ENCODE results near the gene C2CD4D.
"Not testable (repeated sequence)": the region's sequence is repeated elsewhere in the genome, so short reads cannot be mapped to it uniquely, and the experiment has no call there.

Gene C2CD4D

DNA sequence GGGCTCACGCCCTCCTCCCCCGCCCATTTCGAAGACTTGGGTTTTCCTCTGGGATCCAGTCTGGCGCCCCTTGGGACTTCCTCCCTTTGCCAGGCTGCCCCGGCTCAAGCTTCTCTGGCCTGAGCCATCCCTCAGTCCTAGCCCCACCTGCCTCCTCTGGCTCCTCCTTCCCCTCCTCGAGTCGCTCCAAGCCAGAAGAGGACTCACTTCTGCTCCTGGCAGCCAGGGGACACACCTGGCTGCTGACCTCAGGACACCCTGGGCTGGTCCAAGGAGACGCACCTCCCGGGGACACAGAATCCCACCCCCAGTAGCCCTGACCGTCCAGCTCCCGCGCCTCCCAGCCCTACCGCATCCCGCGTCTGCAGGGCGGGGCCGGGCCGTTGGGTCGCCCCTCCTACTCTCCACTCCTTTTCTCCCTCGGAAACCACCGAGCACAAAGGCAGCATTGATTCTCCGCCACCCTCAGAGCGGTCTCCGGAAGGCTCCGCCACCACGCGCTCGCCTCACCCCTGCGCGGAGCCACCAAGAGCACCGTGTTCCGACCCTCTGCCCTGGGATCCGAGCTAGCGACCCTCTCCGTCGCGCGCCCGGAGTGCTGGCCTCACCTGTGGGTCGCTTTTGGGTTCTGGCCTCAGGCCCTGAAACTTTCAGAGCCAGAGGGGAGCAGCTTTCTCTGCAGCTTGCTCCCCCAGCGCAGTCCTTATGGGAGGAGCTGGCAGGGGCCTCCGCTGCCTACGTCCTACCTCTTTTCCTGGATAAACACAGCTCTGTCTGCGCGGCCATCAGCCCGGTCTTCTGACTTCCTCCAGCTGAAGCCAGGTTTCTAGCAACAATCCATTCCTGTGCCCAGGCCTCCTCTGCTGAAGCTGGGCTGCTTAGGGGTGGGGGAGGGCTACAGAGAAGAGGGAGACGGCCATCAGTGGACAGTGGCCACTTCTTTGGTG, at the start of gene C2CD4D:
C2CD4D (minus strand) TSS at position 364 of the 947 bp plus-strand sequence. CDS start 831 bp downstream, outside the sequence.
- no peak for DNase-seq (ENCODE audit: low spot score)

GRCh38 chr1:151888972-151889570, 49.5 kb upstream of the C2CD4D start:
- no peak for DNase-seq (ENCODE audit: low spot score)

- no peak for DNase-seq (ENCODE audit: low spot score)
Observed at GRCh38 chr1:151887028-151887427, 47.4 kb upstream of the C2CD4D start.

GRCh38 chr1:151885479-151885878, 45.9 kb upstream of the C2CD4D start:
- no peak for DNase-seq (ENCODE audit: low spot score)

DNA sequence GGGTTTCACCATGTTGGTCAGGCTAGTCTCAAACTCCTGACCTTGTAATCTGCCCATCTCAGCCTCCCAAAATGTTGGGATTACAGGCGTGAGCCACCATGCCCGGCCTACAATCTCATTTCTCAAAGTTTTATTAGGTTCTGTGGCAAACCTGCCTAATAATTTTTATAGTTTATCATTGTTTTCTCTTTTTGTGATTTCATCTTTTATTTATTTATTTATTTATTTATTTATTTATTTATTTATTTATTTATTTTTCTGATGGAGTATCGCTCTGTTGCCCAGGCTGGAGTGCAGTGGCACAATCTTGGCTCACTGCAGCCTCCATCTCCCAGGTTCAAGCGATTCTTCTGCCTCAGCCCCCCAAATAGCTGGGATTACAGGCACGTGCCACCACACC, 45.3 kb upstream of the C2CD4D start:
- DNase-seq (ENCODE audit: low spot score): not testable (repeated sequence)

GRCh38 chr1:151884445-151884844, 44.8 kb upstream of the C2CD4D start:
- DNase-seq (ENCODE audit: low spot score): not testable (repeated sequence)

GRCh38 chr1:151883898-151884297, 44.3 kb upstream of the C2CD4D start:
- DNase-seq (ENCODE audit: low spot score): not testable (repeated sequence)

DNA sequence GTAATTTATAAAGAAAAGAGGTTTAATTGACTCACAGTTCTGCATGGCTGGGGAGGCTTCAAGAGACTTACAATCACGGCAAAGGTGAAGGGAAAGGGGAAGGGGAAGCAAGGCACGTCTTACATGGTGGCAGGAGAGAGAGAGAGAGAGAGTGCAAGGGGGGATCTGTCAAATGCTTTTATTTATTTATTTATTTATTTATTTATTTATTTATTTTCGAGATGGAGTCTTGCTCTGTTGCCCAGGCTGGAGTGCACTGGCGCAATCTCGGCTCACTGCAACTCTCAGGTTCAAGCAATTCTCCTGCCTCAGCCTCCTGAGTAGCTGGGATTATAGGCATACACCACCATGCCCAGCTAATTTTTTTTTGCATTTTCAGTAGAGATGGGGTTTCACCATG, 43.3 kb upstream of the C2CD4D start:
- not testable (repeated sequence) for DNase-seq (ENCODE audit: low spot score)

DNA sequence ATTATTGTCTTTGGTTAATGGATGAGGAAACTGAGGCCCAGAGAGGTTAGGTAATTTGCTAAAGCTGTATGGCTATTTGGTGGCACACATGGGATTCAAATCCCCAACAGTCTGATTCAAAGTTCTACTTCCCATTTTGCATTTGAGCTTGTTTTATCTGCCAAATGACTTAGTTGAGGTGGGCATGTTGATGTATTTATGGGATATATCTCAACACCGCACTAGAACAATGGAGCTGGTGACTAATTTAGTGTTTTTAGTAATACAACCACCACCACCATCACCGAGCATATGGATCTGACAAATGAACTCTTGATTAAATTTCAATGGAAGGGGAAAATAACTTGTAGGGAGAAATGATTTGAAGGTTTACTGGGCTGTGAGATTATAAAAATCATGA, 42.8 kb upstream of the C2CD4D start:
- no peak for DNase-seq (ENCODE audit: low spot score)

- DNase-seq (ENCODE audit: low spot score): no peak
Observed at GRCh38 chr1:151881479-151881878, 41.9 kb upstream of the C2CD4D start.

DNA sequence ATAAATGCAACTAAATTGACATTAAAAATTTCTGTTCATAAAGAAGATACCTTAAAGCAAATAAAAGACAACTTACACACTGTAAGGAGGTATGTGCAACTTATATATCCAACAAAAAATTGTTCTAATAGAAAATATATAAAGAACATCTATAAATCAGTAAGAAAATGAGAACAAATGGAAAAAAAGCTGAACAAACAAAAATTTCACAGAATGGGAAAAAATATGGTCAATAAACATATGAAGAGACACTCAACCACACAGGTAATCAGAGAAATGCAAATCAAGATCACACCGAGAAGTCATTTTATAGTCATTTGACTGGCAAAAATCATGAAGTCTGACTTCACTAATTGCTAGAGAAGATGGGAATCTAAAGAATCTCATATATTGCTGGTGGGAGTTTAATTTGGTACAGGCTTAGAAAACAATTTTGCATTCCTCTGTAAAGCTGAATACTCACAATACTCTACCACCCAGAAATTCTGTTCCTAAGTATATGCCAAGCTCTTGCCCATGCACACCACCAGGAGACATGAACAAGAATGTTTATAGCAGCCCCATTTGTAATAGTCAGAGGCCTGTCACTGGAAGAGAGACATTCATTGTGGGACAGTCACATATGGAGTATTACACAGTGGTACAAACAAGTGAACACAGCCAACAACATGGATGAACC, 35.9 kb upstream of the C2CD4D start:
- DNase-seq (ENCODE audit: low spot score): no peak

GRCh38 chr1:151872776-151873175, 33.2 kb upstream of the C2CD4D start:
- not testable (repeated sequence) for DNase-seq (ENCODE audit: low spot score)

- no peak for DNase-seq (ENCODE audit: low spot score)
Observed at GRCh38 chr1:151871284-151872030, 31.8 kb upstream of the C2CD4D start.

DNA sequence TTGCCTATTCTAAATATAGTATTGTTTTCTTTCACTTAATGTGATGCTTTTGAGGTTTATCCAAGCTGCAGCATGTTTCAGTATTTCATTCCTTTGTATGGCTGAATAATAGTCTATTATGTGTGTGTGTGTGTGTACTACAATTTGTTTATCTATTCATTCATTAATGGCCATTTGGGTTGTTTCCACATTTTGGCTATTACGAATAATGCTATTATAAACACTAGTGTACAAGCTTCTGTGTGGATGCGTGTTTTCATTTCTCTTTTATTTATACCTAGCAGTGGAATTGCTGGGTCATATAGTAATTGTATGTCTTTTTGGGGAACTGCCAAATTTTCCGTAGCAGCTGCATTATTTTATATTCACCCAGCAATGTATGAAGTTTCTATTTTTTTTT, 28.9 kb upstream of the C2CD4D start:
- DNase-seq (ENCODE audit: low spot score): no peak

DNA sequence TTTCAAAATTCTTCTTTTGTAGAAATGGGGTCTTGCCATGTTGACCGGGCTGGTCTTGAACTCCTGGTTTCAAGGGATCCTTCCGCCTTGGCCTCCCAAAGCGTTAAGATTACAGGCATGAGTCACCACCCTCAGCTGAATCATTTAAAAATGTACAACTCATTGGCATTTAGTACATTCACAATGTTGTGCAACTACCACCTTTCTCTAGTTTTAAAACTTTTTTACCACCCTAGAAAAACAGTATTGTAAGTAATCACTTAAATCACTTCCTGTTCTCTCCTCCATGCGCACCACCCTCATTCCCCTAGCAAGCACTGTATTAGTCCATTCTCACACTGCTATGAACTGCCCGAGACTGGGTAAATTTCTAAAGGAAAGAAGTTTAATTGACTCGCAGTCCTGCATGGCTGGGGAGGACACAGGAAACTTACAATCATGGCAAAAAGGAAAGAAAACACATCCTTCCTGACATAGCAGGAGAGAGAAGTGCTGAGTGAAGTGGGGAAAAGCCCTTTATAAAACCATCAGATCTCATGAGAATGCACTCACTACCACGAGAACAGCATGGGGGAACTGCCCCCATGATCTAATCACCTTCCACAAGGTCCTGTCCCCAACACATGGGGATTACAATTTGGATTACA, 28.3 kb upstream of the C2CD4D start:
- no peak for DNase-seq (ENCODE audit: low spot score)

DNA sequence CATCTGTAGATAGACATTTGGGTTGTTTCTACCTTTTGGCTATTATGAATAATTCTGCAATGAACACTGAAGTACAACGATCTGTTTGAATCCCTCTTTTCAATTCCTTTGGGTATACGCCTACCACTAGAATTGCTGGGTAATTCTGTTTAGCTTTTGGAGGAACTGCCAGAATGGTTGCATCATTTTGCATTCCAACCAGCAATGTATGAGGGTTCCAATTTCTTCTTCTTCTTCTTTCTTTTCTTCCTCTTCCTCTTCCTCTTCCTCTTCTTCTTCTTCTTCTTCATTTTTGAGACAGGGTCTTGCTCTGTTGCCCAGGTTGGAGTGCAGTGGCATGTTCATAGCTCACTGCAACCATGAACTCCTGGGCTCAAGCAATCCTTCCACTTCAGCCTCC, 27.7 kb upstream of the C2CD4D start:
- DNase-seq (ENCODE audit: low spot score): no peak

GRCh38 chr1:151864411-151864810, 24.8 kb upstream of the C2CD4D start:
- DNase-seq (ENCODE audit: low spot score): no peak

DNA sequence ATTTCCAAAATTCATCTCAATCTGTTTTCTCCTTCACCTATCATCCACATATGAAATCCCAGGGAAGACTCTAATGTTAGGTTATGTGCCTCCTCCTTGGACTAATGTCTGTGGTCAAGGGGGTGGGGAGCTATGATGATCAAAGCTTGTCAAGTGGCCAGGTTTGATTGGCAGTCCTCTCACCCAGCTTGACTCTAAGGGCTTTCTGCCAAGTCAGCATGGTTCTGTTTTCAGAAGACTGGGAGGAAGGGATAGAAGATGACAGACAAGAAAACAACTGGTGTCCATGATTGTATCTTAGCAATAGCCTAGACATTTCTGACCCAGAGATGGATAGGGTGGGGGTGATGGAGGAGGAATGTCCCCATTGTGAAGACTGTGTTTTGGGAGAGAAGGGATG, 23.0 kb upstream of the C2CD4D start:
- no peak for DNase-seq (ENCODE audit: low spot score)

DNA sequence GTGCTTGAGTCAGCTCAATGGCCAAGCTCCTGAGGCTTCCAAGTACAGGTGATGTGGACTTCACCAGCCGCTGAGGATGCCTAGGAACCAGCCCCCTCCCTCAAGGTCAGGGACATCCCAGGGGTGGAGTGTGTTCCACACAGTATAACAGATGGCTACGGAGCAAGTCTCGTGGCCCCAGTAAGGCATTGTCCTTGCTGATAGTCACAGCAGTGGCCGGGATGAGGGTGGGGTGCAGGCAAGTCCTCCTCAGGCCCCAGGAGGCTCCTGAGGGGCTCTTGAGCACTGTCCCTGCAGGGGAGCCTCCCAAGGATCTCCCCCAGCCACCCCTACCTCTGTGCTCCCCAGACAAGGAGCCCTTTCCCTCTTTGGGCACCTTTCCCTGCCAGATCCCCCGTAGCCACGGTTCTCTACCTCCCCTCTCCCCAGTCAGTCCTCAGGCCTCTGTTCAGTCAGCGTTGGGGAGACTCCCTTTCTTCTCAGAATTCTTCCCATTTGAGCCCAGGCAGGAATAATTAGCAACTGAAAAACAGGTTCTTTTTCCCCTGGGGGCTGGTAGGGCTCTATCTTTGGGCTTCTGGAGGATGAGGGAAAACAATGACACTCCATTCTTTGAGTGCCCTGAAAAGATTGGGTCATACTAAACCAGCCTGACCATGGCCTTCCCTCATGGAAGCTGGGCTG, 21.0 kb upstream of the C2CD4D start:
- DNase-seq (ENCODE audit: low spot score): no peak

GRCh38 chr1:151859891-151860293, 20.3 kb upstream of the C2CD4D start:
- no peak for DNase-seq (ENCODE audit: low spot score)
